Measurements from ENCODE around the gene SRSF9. TPM values are rescaled to one million over a fixed set of nuclear protein-coding genes. Genes with fewer than 3 reads are reported as not detected.
A peak's percentile ranks its signal among the peaks of the same experiment; 100 is the strongest.

Gene SRSF9
- total and polyA plus RNA-seq, 2 of the 4 experiments (the other 2 are of a cell fraction): 102 to 143 TPM

DNA sequence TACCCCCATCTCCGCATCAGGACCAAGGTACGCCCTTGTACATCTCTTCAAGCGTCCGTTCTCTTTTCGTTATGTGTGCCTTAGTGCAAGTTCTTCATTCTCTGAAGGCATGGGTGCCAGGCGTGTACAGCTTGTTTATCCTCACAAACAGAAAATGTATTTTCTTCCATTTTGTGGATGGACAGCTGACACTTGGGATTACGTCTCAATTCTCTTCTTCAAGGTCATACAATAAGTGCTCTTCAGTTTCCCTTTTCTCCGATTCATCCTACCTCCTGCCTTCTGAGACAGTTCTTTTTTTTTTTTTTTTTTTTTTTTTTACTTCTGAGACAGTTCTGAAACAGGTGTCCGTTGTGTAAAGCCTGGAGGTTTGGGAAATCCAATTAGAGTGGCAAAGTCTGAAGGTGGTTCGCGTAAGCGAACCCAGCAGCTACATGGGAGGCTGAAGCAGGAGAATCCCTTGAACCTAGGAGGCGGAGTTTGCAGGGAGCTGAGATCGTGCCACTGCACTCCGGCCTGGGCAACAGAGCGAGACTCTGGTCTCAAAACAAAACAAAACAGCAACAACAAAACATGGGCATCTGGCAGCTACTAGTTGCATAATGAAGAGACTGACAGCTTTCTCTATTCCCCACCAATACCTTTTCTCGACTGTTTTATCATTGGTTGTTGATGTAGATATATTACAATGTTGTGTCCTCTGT lies 30.9 kb downstream of the SRSF9 start:
- in situ Hi-C loops (cut with MboI; ENCODE audit: low sequenced_read_pairs) (loop anchor here (25.0 kb wide), 1 partner anchor 101 kb away; the partner anchor contains the start of gene PLA2G1B), intact Hi-C loops (cut with micrococcal nuclease) (no loop called here), dilution Hi-C loops (cut with HindIII; ENCODE audit: low sequenced_read_pairs, unreplicated experiment) (no loop called here)
- H3K36me3 ChIP-seq (ENCODE audit: control insufficient read depth, insufficient read depth, low read length): peaks cover 5% of the 10 kb centered on the region
- no peak overlapping the region for H2BK5ac ChIP-seq (ENCODE audit: low read depth, low read length, poor library complexity, severe bottlenecking)
- H2BK120ac ChIP-seq (ENCODE audit: low read depth, low read length): no peak overlapping the region
- H3K27me3 ChIP-seq (ENCODE audit: control insufficient read depth, insufficient read depth, low read length): no peaks in the 10 kb centered on the region
- H3K23ac ChIP-seq (ENCODE audit: low read depth, low read length): peak overlapping the region; percentile 33
- DNase-seq (no peak), ATAC-seq (ENCODE audit: low read depth) (peak; percentile 3; the same call in 1 of the 2 replicates)
- peak overlapping the region; percentile 83 for H3K9ac ChIP-seq (ENCODE audit: low read depth, low read length)
- BruUV-seq (replicated peaks): no TSS peak
- H3K79me1 ChIP-seq (ENCODE audit: low read depth in 1 of 2, low read length in 2 of 2): peaks cover 10 to 33% of the 10 kb centered on the region in 2 experiments
- no CpG with 5 or more reads among the region's 17 CpGs for WGBS, 2 experiments (ENCODE audit: extremely low coverage in 2 of 2, insufficient read length in 1 of 2)
- H3K4me3 ChIP-seq (ENCODE audit: insufficient read depth, low read depth, low read length): peak overlapping the region; percentile 79
- H3K18ac ChIP-seq (ENCODE audit: low read depth, low read length): no peak overlapping the region
- no peak overlapping the region; the same call in 1 of the 2 replicates for H4K91ac ChIP-seq (ENCODE audit: insufficient read depth, low read depth, low read length)
- H3K4me1 ChIP-seq (ENCODE audit: control insufficient read depth, insufficient read depth, low read length): peaks cover 4% of the 10 kb centered on the region; the same call in 1 of the 2 replicates
- no peaks in the 10 kb centered on the region for H3K9me3 ChIP-seq (ENCODE audit: control insufficient read depth, insufficient read depth, low read length)
- no peak overlapping the region for H3K14ac ChIP-seq (replicated peaks; ENCODE audit: low read depth, low read length)
- CTCF ChIA-PET: no interaction called here
- peak overlapping the region; percentile 93 for H2AFZ ChIP-seq (replicated peaks; ENCODE audit: low read length, poor library complexity)
- H3K56ac ChIP-seq (ENCODE audit: extremely low read depth, insufficient read depth, low read length): peak overlapping the region; percentile 47
- 0 out of 2 replicates have a peak, but pooled peaks cover 7% of the 10 kb centered on the region for H4K20me1 ChIP-seq (ENCODE audit: insufficient read depth, low read length)
- H2BK15ac ChIP-seq (ENCODE audit: low read depth, low read length): no peak overlapping the region
- POLR2A ChIA-PET (ENCODE audit: unreplicated experiment): no interaction called here
- peak overlapping the region; percentile 5; the same call in 1 of the 2 replicates for H3K4ac ChIP-seq (ENCODE audit: low read depth, low read length)
- peak overlapping the region; percentile 12; the same call in 1 of the 2 replicates for H4K5ac ChIP-seq (ENCODE audit: low read depth, low read length)
- H4K8ac ChIP-seq (ENCODE audit: low read depth in 2 of 2, low read length in 2 of 2): peak overlapping the region; percentile 41 to 90; a peak in 3 of 4 replicates
- no peak overlapping the region for H2BK20ac ChIP-seq (ENCODE audit: low read depth, low read length)
- H2AK5ac ChIP-seq (ENCODE audit: low read depth, low read length): peak overlapping the region; percentile 75; the same call in 1 of the 2 replicates
- peak overlapping the region; percentile 59; the same call in 1 of the 2 replicates for H3K27ac ChIP-seq (ENCODE audit: insufficient read depth, low read length)
- no peak overlapping the region for H2AK9ac ChIP-seq (replicated peaks; ENCODE audit: low read depth, low read length, poor library complexity)
- TF ChIP-seq FOS (IDR thresholded peaks at IDR 0.05; ENCODE audit: low read depth, low read length) (no peak), CHD1 (IDR thresholded peaks at IDR 0.05; ENCODE audit: low read depth, low read length) (no peak), MXI1 (IDR thresholded peaks at IDR 0.05; ENCODE audit: borderline replicate concordance, low read depth, low read length) (no peak), RAD21 (IDR thresholded peaks at IDR 0.05; ENCODE audit: low read length) (no peak), RFX5 (IDR thresholded peaks at IDR 0.05; ENCODE audit: low read depth, low read length) (no peak), POLR2A (IDR thresholded peaks at IDR 0.05; ENCODE audit: low read depth, low read length) (no peak), NFE2L2 (IDR thresholded peaks at IDR 0.05; ENCODE audit: low read depth, low read length) (no peak), BHLHE40 (IDR thresholded peaks at IDR 0.05; ENCODE audit: low read depth, low read length) (no peak), MAFK (IDR thresholded peaks at IDR 0.05; ENCODE audit: low read depth, low read length) (no peak)
- TF ChIP-seq, protein P1, sequence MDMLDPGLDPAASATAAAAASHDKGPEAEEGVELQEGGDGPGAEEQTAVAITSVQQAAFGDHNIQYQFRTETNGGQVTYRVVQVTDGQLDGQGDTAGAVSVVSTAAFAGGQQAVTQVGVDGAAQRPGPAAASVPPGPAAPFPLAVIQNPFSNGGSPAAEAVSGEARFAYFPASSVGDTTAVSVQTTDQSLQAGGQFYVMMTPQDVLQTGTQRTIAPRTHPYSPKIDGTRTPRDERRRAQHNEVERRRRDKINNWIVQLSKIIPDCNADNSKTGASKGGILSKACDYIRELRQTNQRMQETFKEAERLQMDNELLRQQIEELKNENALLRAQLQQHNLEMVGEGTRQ (IDR thresholded peaks at IDR 0.05; ENCODE audit: low read depth, low read length): no peak
- TF ChIP-seq, protein P2, sequence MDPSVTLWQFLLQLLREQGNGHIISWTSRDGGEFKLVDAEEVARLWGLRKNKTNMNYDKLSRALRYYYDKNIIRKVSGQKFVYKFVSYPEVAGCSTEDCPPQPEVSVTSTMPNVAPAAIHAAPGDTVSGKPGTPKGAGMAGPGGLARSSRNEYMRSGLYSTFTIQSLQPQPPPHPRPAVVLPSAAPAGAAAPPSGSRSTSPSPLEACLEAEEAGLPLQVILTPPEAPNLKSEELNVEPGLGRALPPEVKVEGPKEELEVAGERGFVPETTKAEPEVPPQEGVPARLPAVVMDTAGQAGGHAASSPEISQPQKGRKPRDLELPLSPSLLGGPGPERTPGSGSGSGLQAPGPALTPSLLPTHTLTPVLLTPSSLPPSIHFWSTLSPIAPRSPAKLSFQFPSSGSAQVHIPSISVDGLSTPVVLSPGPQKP (IDR thresholded peaks at IDR 0.05; ENCODE audit: borderline replicate concordance, low read depth, low read length): no peak
- TF ChIP-seq, protein P3, sequence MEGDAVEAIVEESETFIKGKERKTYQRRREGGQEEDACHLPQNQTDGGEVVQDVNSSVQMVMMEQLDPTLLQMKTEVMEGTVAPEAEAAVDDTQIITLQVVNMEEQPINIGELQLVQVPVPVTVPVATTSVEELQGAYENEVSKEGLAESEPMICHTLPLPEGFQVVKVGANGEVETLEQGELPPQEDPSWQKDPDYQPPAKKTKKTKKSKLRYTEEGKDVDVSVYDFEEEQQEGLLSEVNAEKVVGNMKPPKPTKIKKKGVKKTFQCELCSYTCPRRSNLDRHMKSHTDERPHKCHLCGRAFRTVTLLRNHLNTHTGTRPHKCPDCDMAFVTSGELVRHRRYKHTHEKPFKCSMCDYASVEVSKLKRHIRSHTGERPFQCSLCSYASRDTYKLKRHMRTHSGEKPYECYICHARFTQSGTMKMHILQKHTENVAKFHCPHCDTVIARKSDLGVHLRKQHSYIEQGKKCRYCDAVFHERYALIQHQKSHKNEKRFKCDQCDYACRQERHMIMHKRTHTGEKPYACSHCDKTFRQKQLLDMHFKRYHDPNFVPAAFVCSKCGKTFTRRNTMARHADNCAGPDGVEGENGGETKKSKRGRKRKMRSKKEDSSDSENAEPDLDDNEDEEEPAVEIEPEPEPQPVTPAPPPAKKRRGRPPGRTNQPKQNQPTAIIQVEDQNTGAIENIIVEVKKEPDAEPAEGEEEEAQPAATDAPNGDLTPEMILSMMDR (conservative IDR thresholded peaks at IDR 0.05; ENCODE audit: low read depth, low read length): no peak
- H3K9me1 ChIP-seq (ENCODE audit: insufficient read depth, low read length): no peaks in the 10 kb centered on the region
- peak overlapping the region; percentile 97 for H3K4me2 ChIP-seq (ENCODE audit: low read depth, low read length)
